HG03520 (cell line): ENCODE results near the gene KLF15.

ENCODE experiments used
- ATAC-seq: cut with Tn5 transposase; IDR thresholded peaks from one replicate; pipeline ENCODE4 v1.9.1; 2021; ENCODE audit warnings: mild to moderate bottlenecking, moderate library complexity; ENCODE audit not compliant: unreplicated experiment

KLF15 gene

GRCh38 chr3:126307591-126308393 is 49.4 kb downstream of the KLF15 start:
- no peak for ATAC-seq

- ATAC-seq: no peak
Observed at GRCh38 chr3:126306888-126307482, 50.2 kb downstream of the KLF15 start.

- no peak for ATAC-seq
Observed at GRCh38 chr3:126306397-126306796, 50.8 kb downstream of the KLF15 start.

- ATAC-seq: no peak
Observed at GRCh38 chr3:126305427-126305826, 51.8 kb downstream of the KLF15 start.

- ATAC-seq: no peak
Observed at GRCh38 chr3:126304704-126305103, 52.5 kb downstream of the KLF15 start.

GRCh38 chr3:126304291-126304690 is 52.9 kb downstream of the KLF15 start:
- ATAC-seq: no peak

GRCh38 chr3:126303272-126303671 is 53.9 kb downstream of the KLF15 start:
- no peak for ATAC-seq

GRCh38 chr3:126300761-126301481 is 56.3 kb downstream of the KLF15 start:
- no peak for ATAC-seq

GRCh38 chr3:126300001-126300760 is 57.0 kb downstream of the KLF15 start:
- ATAC-seq: no peak

GRCh38 chr3:126295407-126295939 is 61.7 kb downstream of the KLF15 start:
- ATAC-seq: no peak

GRCh38 chr3:126294211-126294808 is 62.9 kb downstream of the KLF15 start:
- ATAC-seq: no peak

GRCh38 chr3:126293370-126294082 is 63.7 kb downstream of the KLF15 start:
- ATAC-seq: no peak
